Fibroblast of lung (primary cell): ENCODE data around the gene PAFAH1B1. TPM values are rescaled to one million over a fixed set of nuclear protein-coding genes. Genes with fewer than 3 reads are reported as not detected.

ENCODE experiments used
- DNase-seq, 2 donors: peaks; one replicate each; pipeline versions ENCODE4 v3.0.0 to v3.0.0-alpha.2; 2010; ENCODE audit warnings: low read depth in 2 of 2
- H2AFZ ChIP-seq: 2 replicates; pipeline ENCODE4 v1.5.1; 2012; ENCODE audit warnings: low read length, control low read depth, inconsistent platforms
- H3K27ac ChIP-seq: 2 replicates; pipeline ENCODE4 v1.5.1; 2011; ENCODE audit warnings: low read length, control low read depth; ENCODE audit not compliant: insufficient read depth
- H3K27me3 ChIP-seq: 2 replicates; pipeline ENCODE4 v1.5.1; 2011; ENCODE audit warnings: mild to moderate bottlenecking, low read length; ENCODE audit not compliant: control insufficient read depth, insufficient read depth
- H3K36me3 ChIP-seq: 2 replicates; pipeline ENCODE4 v1.5.1; 2011; ENCODE audit warnings: low read length; ENCODE audit not compliant: control insufficient read depth, insufficient read depth
- H3K4me1 ChIP-seq: 2 replicates; pipeline ENCODE4 v1.5.1; 2011; ENCODE audit warnings: low read length; ENCODE audit not compliant: control insufficient read depth, insufficient read depth; ENCODE audit errors: extremely low read depth
- H3K4me2 ChIP-seq: 2 replicates; pipeline ENCODE4 v1.5.1; 2011; ENCODE audit warnings: low read length, control low read depth; ENCODE audit not compliant: insufficient read depth; ENCODE audit errors: extremely low read depth
- H3K4me3 ChIP-seq, 4 experiments: fragments of 200-600 bp in 1 of 4; sonication (generic) in 1 of 4; replicated peaks in 1 of 4; 2 replicates each; pipeline ENCODE4 v1.5.1; 2011 to 2016; ENCODE audit warnings: low read length in 4 of 4, low read depth in 3 of 4, mild to moderate bottlenecking in 3 of 4, control low read depth in 2 of 4, inconsistent platforms in 1 of 4, mixed read lengths in 1 of 4; ENCODE audit not compliant: insufficient read depth in 1 of 4; ENCODE audit errors: control extremely low read depth in 1 of 4
- H3K79me2 ChIP-seq: 2 replicates; pipeline ENCODE4 v1.5.1; 2012; ENCODE audit warnings: mild to moderate bottlenecking, low read length, inconsistent platforms; ENCODE audit not compliant: control insufficient read depth, insufficient read depth
- H3K9ac ChIP-seq: 2 replicates; pipeline ENCODE4 v1.5.1; 2011; ENCODE audit warnings: mild to moderate bottlenecking, low read length, control low read depth; ENCODE audit not compliant: insufficient read depth
- H3K9me3 ChIP-seq: 2 replicates; pipeline ENCODE4 v1.5.1; 2012; ENCODE audit warnings: low read depth, low read length; ENCODE audit not compliant: control insufficient read depth, insufficient read depth
- H4K20me1 ChIP-seq: 2 replicates; pipeline ENCODE4 v1.5.1; 2011; ENCODE audit warnings: low read length; ENCODE audit not compliant: control insufficient read depth, insufficient read depth; ENCODE audit errors: extremely low read depth
- EZH2 ChIP-seq: IDR thresholded peaks from 2 replicates; pipeline ENCODE4 v1.5.1; 2012; ENCODE audit warnings: low read length, control low read depth, mild to moderate bottlenecking; ENCODE audit errors: missing control alignments
- polyA plus RNA-seq, 2 donors: library from polyadenylated mRNA; depleted of rRNA in 1 of 2; stranded (reverse) in 1 of 2; unstranded in 1 of 2; fragments of >200 nt; gene quantifications; 2 replicates each; pipeline ENCODE4 v1.2.1, GENCODE V29; 2011 to 2012; ENCODE audit warnings: missing spikeins in 1 of 2
- total RNA-seq: library from RNA; depleted of rRNA; stranded (reverse); fragments of >200 nt; gene quantifications from 2 replicates; pipeline ENCODE4 v1.2.1, GENCODE V29; 2014
- TF ChIP-seq, protein P1 (sequence below), 2 donors: IDR thresholded peaks in 1 of 2; conservative IDR thresholded peaks in 1 of 2; 1 replicate in 1 of 2; 2 replicates in 1 of 2; pipeline ENCODE4 v1.5.1; 2011 to 2012; ENCODE audit warnings: low read length in 2 of 2, control low read depth in 1 of 2, inconsistent platforms in 1 of 2, low read depth in 1 of 2, mild to moderate bottlenecking in 1 of 2

The PAFAH1B1 gene
- total and polyA plus RNA-seq, 2 donors (not counting 1 experiment from before 2014, with no cell fraction given): 107 to 108 TPM

DNA sequence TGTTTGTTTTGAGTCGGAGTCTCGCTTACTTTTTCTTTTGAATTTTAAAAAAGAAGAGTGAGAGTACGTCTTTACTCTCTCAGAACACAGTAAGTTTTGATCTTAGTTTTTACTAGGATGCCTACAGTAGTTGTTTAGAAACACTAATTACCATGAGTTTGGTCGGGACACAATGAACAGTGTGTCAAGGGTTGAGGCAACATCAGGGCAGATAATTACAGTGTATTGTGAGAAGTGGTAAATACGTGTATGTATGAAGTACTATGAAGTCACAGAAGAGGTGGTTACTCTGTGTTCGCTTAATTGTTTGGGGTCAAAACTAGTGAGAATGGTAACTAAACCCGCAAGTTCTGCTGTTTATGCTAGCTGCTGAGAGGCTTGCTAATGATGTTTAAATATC lies 18.2 kb downstream of the PAFAH1B1 start:
- H3K27me3 ChIP-seq: no peaks in the 10 kb centered on the region
- H2AFZ ChIP-seq: no peak overlapping the region
- TF ChIP-seq EZH2: no peak
- no peak overlapping the region for H3K4me3 ChIP-seq
- peaks cover 11% of the 10 kb centered on the region for H4K20me1 ChIP-seq
- H3K27ac ChIP-seq: no peak overlapping the region
- no peak for DNase-seq
- H3K9ac ChIP-seq: no peak overlapping the region
- no peaks in the 10 kb centered on the region for H3K36me3 ChIP-seq
- no peaks in the 10 kb centered on the region for H3K9me3 ChIP-seq
- peaks cover 98% of the 10 kb centered on the region for H3K79me2 ChIP-seq
- peak overlapping the region; percentile 5 for H3K4me2 ChIP-seq
- no peaks in the 10 kb centered on the region for H3K4me1 ChIP-seq

DNA sequence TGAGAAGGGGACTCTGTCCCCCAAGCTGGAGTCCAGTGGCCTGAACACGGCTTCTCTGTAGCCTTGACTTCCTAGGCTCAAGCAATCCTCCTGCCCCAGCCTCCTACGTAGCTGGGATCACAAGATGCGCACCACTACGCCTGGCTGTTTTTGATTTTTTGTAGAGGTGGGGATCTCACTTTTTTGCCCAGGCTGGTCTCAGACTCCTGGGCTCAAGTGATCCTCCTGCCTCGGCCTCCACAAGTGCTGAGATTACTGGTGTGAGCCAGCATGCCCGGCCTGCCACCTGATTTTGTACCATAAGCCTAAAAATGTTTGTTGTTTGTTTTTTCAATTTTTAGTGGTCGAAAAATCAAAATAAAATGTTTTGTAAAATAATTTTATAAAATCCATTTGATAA lies 19.2 kb downstream of the PAFAH1B1 start:
- Histone ChIP-seq H3K9me3 (no peaks in the 10 kb centered on the region), H3K27me3 (no peaks in the 10 kb centered on the region), H3K4me3 (no peak overlapping the region), H2AFZ (no peak overlapping the region), H3K79me2 (peaks cover 99% of the 10 kb centered on the region), H3K4me1 (no peaks in the 10 kb centered on the region), H3K9ac (no peak overlapping the region), H3K36me3 (no peaks in the 10 kb centered on the region), H3K27ac (no peak overlapping the region), H3K4me2 (no peak overlapping the region), H4K20me1 (peaks cover 10% of the 10 kb centered on the region)
- DNase-seq: no peak
- TF ChIP-seq, protein P1, sequence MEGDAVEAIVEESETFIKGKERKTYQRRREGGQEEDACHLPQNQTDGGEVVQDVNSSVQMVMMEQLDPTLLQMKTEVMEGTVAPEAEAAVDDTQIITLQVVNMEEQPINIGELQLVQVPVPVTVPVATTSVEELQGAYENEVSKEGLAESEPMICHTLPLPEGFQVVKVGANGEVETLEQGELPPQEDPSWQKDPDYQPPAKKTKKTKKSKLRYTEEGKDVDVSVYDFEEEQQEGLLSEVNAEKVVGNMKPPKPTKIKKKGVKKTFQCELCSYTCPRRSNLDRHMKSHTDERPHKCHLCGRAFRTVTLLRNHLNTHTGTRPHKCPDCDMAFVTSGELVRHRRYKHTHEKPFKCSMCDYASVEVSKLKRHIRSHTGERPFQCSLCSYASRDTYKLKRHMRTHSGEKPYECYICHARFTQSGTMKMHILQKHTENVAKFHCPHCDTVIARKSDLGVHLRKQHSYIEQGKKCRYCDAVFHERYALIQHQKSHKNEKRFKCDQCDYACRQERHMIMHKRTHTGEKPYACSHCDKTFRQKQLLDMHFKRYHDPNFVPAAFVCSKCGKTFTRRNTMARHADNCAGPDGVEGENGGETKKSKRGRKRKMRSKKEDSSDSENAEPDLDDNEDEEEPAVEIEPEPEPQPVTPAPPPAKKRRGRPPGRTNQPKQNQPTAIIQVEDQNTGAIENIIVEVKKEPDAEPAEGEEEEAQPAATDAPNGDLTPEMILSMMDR (conservative IDR thresholded peaks at IDR 0.05 in 1 of 2, IDR thresholded peaks at IDR 0.05 in 1 of 2; ENCODE audit: low read depth in 1 of 2, low read length in 2 of 2): no peak
- TF ChIP-seq EZH2: no peak

DNA sequence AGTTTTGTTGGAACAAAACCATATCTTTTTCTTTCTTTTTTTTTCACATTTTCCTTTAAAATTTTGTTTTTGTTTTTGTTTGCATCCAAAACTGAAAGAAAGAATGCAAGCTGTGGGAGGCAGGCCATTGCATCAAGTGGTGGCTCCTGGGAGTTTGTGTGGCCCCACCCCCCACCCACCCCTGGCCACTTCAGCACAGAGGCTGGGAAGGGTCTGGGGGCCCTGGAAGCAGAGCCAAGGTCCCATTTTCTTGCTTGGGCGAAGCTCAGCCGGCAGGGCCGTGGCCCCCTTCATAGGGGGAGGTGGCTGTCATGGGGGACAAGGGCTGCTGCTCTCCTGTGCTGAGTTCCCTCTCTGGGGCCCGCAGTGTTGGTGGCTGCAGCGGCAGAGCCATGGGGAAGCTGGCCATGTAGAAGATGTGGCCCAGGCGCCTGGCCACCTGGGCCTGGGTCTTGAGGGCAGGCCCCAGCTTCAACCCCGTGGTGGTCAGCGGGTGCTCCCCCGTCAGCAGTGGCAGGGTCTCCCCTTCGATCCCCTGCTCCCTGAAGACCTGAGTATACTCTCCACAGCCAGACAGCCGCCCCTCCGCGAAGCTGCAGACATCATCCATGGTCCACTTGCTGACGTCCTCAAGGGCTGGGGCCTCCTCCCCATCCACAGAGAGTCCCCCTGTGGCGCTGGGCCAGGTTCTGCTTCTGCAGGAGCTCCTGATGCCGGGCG lies 19.8 kb downstream of the PAFAH1B1 start:
- Histone ChIP-seq H3K27ac (no peak overlapping the region), H3K9me3 (no peaks in the 10 kb centered on the region), H3K4me2 (no peak overlapping the region), H3K27me3 (no peaks in the 10 kb centered on the region), H3K9ac (no peak overlapping the region), H2AFZ (no peak overlapping the region), H4K20me1 (peaks cover 9% of the 10 kb centered on the region), H3K79me2 (peaks cover 99% of the 10 kb centered on the region), H3K4me3 (no peak overlapping the region), H3K4me1 (no peaks in the 10 kb centered on the region), H3K36me3 (no peaks in the 10 kb centered on the region)
- TF ChIP-seq, protein P1 (conservative IDR thresholded peaks at IDR 0.05 in 1 of 2, IDR thresholded peaks at IDR 0.05 in 1 of 2; ENCODE audit: low read depth in 1 of 2, low read length in 2 of 2): no peak
- no peak for TF ChIP-seq EZH2
- DNase-seq: no peak
